ENCODE data around the gene HDGF. TPM values are rescaled to one million over a fixed set of nuclear protein-coding genes. Genes with fewer than 3 reads are reported as not detected.

HDGF gene
- total and polyA plus RNA-seq, 9 of the 15 experiments (the other 6 are each of a cell fraction or from before 2014, with no cell fraction given) = 38.8 to 601 (median 400) TPM

- TF ChIP-seq ZBTB8A (IDR thresholded peaks at IDR 0.05; ENCODE audit: partially characterized antibody) = no peak
- no peak for TF ChIP-seq SETDB1 (IDR thresholded peaks at IDR 0.05; ENCODE audit: low read length)
- no peak for TF ChIP-seq SP1 (CRISPR knock-in tag; IDR thresholded peaks at IDR 0.05)
- TF ChIP-seq CHAMP1 (IDR thresholded peaks at IDR 0.05) = no peak
- TF ChIP-seq PBX2 (CRISPR knock-in tag; IDR thresholded peaks at IDR 0.05; ENCODE audit: low read depth) = no peak
- TF ChIP-seq PBX2 (tag; conservative IDR thresholded peaks at IDR 0.05; ENCODE audit: low read depth) = no peak
- no peak for TF ChIP-seq TEAD2 (tag; IDR thresholded peaks at IDR 0.05)
- no peak for TF ChIP-seq PHF20 (IDR thresholded peaks at IDR 0.05; ENCODE audit: partially characterized antibody)
- no peak for TF ChIP-seq MCM3 (IDR thresholded peaks at IDR 0.05)
- no peak for TF ChIP-seq ZNF592 (IDR thresholded peaks at IDR 0.05)
- no peak; the same call in 1 of the 2 replicates for TF ChIP-seq ZNF384 (IDR thresholded peaks at IDR 0.05; ENCODE audit: low read depth, low read length)
- TF ChIP-seq NFYB (IDR thresholded peaks at IDR 0.05; ENCODE audit: extremely low read depth, insufficient read length) = no peak
- TF ChIP-seq BRCA1 (IDR thresholded peaks at IDR 0.05) = no peak
- TF ChIP-seq BRCA1 (CRISPR knock-in tag; IDR thresholded peaks at IDR 0.05) = no peak
- no peak for TF ChIP-seq KDM4B (IDR thresholded peaks at IDR 0.05; ENCODE audit: borderline replicate concordance in 2 of 2, low read depth in 1 of 2)
- no peak for TF ChIP-seq ZNF586 (CRISPR knock-in tag; conservative IDR thresholded peaks at IDR 0.05)
- peak in 1 of 2 experiments; percentile 59; a peak in 3 of 4 replicates for TF ChIP-seq MAZ (CRISPR knock-in tag; conservative IDR thresholded peaks at IDR 0.05 in 1 of 2, IDR thresholded peaks at IDR 0.05 in 1 of 2)
- no peak for TF ChIP-seq ZKSCAN1 (IDR thresholded peaks at IDR 0.05; ENCODE audit: low read depth, low read length)
- no peak for TF ChIP-seq PHF8 (IDR thresholded peaks at IDR 0.05; ENCODE audit: borderline replicate concordance, low read length)
These were observed 24.8 kb downstream of the HDGF start (continued) for GRCh38 chr1:156726549-156727226.

Measured in K562 (cell line).